Middle frontal gyrus (tissue), 1 donor: ENCODE measurements around the gene ENPP1.

ENCODE experiments used
- DNase-seq: peaks from one replicate; pipeline ENCODE4 v3.0.0-alpha.2; 2015; ENCODE audit warnings: low spot score; ENCODE audit errors: extremely low spot score

The ENPP1 gene

DNA sequence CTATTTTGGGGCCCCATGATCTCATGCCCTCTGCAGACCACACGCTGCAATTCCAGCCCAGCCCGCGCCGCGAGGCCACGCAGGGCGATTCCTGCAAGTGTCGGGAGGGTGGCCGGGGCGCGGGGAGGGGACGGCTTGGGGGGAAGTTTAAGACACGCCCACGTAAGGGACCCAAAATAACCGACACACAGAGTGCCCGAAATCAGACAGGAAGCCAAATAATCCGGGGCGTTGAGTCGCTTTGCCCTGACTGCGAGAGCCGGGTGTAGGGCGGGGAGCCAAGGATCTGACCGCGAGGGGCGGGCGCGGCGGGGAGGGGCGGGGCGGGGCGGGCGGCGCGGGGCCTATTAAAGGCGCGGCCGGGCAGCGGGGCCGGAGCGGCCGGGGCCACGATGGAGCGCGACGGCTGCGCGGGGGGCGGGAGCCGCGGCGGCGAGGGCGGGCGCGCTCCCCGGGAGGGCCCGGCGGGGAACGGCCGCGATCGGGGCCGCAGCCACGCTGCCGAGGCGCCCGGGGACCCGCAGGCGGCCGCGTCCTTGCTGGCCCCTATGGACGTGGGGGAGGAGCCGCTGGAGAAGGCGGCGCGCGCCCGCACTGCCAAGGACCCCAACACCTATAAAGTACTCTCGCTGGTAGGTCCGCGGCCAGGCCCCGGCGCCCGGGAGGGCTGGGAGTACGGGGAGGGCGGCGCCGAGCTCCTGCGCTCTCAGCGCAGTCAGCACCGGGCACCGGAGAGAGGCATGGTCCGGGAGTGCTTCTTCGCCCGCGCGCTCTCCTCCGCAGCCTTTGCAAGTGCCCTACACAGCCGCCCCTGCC is at the start of gene ENPP1:
TSS of gene ENPP1 (plus strand) at position 377 of the 816 bp plus-strand sequence. CDS start at position 393, 16 bp downstream.
- DNase-seq = peak; percentile 52

- DNase-seq = no peak
These were observed 48.9 kb upstream of the ENPP1 start for GRCh38 chr6:131758920-131759319.

DNA sequence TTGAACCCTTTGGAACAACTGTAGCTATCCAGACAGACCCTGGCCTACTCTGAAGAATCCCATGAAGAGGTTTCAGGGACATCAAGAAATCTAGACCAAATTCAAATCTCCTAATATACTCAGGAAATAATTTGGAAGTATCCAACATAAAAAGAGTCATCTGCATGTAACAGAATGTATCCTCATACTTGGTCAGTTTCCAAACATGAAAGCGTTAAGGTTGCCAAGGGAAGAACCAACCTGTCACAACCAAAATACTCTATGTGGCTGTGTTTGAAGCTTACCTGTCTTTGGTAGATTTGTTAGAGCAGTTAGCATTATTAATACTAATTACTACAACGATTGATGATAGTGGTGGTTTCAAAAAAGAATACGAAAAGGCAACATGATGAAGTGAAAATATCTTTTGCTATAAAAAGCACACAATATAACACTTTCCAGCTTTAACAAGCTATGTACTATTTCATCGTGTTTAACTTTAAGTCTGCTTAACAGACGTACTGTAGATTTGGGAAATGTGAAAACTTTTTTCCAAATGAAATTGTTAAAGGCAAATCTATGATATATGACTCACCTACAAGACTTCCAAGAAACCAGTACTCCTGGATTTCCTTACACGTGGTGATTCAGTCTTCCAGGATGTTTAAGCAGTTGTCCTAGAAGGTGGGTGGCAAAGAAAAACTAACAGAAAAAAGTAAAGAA is 46.6 kb upstream of the ENPP1 start:
- DNase-seq = peak; percentile 13

DNA sequence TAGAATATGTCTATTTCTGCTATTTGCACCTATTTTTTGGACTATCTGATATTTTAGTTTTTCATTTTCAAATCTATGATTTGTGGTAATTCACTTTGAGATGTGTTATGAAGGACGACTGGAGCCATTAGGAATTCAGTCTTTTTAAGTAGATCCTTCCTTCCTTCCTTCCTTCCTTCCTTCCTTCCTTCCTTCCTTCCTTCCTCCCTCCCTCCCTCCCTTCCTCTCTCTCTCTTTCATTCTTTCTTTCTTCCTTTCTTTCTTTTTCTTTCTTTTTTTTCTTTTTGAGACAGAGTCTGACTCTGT is 46.1 kb upstream of the ENPP1 start:
- DNase-seq = no peak

- no peak for DNase-seq
These were observed 44.8 kb upstream of the ENPP1 start for GRCh38 chr6:131762984-131763383.

GRCh38 chr6:131763749-131764148 is 44.1 kb upstream of the ENPP1 start:
- no peak for DNase-seq

DNA sequence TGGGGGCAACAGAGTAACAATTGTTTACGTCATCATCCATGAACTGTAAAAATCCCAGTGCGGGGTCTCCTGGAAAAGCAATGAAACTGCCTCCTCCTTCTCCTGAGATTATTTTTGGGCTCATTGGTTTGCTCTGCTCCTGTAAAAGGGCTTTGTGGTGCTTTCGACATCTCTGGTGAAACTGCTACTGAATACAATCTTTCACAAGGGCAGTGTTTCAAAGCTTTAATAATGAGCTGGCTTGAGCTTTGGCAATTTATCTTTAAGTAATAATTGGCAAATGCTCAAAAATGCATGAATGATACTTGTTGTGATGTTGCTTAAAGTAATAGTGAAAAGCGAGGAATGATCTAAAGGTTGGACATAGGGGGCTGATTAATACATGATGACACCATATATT is 43.5 kb upstream of the ENPP1 start:
- DNase-seq = no peak

GRCh38 chr6:131765081-131765803 is 42.6 kb upstream of the ENPP1 start:
- no peak for DNase-seq

DNA sequence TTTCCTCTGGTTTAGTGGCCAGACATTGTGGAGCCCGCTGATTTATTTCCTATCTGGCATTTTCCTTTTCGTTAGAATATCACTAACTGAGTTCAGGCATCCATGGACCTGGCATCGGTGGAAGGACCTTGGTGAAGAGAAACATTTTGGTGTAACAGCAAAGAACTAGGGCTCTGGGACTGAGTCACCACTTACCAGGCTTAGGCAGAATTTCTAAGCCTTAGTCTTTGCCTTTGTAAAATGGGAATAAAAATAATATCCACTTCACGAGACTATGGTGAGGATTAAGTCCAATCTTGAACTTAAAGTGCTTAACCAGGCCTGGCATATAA is 42.0 kb upstream of the ENPP1 start:
- no peak for DNase-seq

DNA sequence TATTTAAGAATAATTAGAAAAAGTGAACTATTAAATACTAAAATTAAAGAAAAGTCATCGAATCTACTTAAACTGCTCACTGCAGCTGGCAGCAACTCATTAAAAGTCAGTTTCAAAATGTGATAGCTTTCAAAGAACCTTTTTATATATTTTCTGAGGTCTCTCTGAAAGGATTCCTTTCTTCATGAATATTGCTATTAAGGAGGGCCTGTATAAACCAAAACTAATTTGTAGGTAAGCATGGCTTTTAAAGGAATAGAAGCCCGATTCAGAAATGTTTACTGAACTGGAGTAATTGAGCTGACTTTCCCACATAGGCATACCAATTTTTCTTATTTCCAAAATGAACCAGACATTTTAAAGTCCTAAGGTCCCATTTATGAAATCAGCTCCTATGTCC is 41.2 kb upstream of the ENPP1 start:
- no peak for DNase-seq

GRCh38 chr6:131768964-131769363 is 38.9 kb upstream of the ENPP1 start:
- DNase-seq = no peak

DNA sequence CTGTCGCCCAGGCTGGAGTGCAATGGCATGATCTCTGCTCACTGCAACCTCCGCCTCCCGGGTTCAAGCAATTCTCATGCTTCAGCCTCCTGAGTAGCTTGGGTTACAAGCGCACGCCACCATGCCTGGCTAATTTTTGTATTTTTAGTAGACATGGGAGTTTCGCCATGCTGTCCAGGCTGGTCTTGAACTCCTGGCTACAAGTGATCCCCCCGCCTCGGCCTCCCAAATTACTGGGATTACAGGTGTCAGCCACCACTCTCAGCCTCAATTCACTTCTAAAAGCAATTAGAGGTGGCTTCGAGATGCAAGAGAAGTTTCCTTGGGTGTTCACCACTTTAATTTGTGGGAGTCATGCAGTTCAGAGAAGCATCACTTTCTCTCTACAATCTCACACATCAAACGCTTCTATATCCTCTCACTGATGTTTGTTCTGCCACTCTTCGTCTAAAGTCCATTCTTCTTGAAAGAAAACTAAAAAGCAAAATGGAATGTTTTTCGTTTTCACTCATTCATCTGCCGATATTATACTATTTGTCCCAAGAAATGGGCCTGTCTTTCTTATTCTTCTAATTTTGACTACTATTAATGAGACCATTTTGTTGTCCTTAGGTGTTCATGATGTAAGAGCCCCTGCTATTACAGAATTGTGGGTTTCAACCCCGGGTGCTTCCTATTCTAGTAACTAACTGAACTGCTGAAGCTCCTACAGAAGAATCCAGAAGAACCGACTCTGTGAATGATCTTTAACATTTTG is 38.3 kb upstream of the ENPP1 start:
- DNase-seq = no peak

- DNase-seq = no peak
These were observed 37.0 kb upstream of the ENPP1 start for GRCh38 chr6:131770776-131771175.

GRCh38 chr6:131773284-131773950 is 34.4 kb upstream of the ENPP1 start:
- no peak for DNase-seq

GRCh38 chr6:131775886-131776285 is 31.9 kb upstream of the ENPP1 start:
- DNase-seq = no peak

GRCh38 chr6:131776985-131777384 is 30.8 kb upstream of the ENPP1 start:
- DNase-seq = no peak

GRCh38 chr6:131778169-131778568 is 29.7 kb upstream of the ENPP1 start:
- DNase-seq = no peak

DNA sequence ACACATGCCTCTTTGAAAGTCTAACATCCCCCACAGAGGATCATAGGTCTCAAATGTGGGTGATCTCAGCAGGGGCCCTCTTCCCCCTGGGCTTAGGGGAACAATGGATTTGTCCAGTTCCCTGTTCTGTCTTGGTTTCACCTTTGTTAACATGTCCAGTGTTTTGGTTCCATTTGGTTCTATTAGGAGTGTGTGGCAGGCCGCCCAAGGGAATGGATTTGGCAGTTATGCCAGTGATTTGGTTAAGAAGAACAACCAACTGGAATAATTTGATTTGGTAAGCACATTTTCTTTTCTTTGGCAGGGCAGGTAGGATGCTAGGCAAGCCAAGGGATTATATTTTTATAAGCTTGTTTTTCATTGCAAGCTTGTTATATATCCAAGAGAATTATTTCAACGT is 28.5 kb upstream of the ENPP1 start:
- no peak for DNase-seq

- DNase-seq = no peak
These were observed 27.2 kb upstream of the ENPP1 start for GRCh38 chr6:131780600-131780999.

DNA sequence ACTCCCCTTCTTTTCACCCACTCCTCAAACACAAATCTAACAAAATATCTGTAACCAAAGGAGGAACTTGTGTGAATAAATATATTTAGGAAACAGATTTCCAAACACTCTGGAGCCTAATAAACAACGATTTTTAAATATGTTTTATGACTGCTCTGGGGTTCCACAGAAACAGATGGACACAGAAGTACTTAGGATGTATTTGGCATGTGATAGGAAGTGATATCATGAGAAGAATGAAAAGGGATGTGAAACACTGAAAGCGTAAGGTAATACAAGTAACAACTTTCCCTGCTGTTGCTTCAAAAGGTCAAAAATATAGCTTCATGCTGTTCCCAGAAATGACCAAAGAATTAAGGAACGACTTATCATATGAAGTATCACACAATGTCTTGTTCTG is 26.1 kb upstream of the ENPP1 start:
- no peak for DNase-seq

GRCh38 chr6:131782764-131783163 is 25.1 kb upstream of the ENPP1 start:
- no peak for DNase-seq
